ENCODE results near the gene EMP2.

The EMP2 gene

GRCh38 chr16:10581507-10581906, 1.1 kb upstream of the EMP2 start:
- TF ChIP-seq, protein P1, sequence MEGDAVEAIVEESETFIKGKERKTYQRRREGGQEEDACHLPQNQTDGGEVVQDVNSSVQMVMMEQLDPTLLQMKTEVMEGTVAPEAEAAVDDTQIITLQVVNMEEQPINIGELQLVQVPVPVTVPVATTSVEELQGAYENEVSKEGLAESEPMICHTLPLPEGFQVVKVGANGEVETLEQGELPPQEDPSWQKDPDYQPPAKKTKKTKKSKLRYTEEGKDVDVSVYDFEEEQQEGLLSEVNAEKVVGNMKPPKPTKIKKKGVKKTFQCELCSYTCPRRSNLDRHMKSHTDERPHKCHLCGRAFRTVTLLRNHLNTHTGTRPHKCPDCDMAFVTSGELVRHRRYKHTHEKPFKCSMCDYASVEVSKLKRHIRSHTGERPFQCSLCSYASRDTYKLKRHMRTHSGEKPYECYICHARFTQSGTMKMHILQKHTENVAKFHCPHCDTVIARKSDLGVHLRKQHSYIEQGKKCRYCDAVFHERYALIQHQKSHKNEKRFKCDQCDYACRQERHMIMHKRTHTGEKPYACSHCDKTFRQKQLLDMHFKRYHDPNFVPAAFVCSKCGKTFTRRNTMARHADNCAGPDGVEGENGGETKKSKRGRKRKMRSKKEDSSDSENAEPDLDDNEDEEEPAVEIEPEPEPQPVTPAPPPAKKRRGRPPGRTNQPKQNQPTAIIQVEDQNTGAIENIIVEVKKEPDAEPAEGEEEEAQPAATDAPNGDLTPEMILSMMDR (IDR thresholded peaks at IDR 0.05; ENCODE audit: extremely low read depth, missing control alignments) = no peak
- DNase-seq (ENCODE audit: low spot score) = no peak

- TF ChIP-seq, protein P1 (IDR thresholded peaks at IDR 0.05; ENCODE audit: extremely low read depth, missing control alignments) = no peak
- no peak for DNase-seq (ENCODE audit: low spot score)
These were observed 467 bp upstream of the EMP2 start for GRCh38 chr16:10580883-10581247.

DNA sequence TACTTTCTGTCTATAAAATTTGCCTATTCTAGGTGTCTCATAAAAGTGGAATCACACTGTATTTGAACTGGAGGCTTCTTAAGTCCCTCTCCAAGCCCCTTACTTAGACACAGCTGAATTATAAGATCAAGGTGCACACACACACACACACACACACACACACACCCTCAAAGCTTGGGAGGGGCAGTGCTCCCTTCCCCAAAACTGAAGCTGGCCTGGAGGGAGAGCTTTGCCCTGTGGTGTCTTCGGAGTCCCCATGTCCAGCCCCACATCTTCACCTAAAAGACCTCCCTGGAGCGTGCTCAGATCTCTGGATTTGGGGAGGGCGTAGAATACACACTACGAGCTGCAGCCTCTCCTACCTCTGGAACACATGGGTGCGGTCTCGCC, 828 bp downstream of the EMP2 start:
- DNase-seq (ENCODE audit: low spot score) = no peak
- TF ChIP-seq, protein P1 (IDR thresholded peaks at IDR 0.05; ENCODE audit: extremely low read depth, missing control alignments) = no peak

DNA sequence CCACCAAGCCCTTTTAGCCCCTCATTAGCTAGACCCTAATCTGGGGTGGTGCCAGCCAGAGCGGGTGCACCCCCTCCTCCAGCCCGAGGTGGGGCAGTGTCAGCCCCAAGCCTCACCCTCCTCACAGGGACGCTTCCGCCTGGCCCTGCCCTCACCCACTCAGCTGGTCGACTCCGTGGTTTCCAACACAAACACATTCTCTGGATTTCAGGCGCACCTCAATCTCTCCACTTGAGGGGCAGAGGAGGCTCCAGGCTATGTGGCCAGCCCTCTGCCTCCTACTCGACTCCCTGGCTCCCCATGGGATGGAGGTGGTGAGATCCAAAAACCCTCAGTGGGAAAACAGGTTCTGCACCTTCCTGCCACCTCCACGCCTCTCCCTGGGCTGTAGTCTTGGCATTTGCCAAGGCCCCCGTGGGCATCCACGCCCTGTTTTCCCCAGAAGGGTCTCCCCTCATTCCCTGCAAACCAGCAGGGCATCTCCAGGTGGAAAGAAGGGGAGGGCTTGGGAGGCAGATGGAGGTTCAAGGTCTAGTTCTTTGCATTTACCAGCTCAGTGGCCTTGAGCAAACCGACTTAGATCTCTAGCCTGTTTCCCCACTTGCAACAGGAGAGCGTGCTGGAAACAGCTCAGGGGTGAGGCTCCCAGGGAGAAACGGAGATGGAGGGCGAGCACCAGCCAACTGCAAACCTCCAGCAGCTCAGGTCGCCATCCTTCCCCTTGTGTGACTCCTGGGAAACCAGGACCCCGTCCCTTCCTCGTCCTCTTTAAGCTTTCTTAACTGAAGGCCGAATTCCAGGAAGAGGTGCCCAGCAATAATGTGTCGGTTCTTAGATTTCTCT, 1.7 kb downstream of the EMP2 start:
- DNase-seq (ENCODE audit: low spot score) = no peak
- TF ChIP-seq, protein P1 (IDR thresholded peaks at IDR 0.05; ENCODE audit: extremely low read depth, missing control alignments) = no peak

DNA sequence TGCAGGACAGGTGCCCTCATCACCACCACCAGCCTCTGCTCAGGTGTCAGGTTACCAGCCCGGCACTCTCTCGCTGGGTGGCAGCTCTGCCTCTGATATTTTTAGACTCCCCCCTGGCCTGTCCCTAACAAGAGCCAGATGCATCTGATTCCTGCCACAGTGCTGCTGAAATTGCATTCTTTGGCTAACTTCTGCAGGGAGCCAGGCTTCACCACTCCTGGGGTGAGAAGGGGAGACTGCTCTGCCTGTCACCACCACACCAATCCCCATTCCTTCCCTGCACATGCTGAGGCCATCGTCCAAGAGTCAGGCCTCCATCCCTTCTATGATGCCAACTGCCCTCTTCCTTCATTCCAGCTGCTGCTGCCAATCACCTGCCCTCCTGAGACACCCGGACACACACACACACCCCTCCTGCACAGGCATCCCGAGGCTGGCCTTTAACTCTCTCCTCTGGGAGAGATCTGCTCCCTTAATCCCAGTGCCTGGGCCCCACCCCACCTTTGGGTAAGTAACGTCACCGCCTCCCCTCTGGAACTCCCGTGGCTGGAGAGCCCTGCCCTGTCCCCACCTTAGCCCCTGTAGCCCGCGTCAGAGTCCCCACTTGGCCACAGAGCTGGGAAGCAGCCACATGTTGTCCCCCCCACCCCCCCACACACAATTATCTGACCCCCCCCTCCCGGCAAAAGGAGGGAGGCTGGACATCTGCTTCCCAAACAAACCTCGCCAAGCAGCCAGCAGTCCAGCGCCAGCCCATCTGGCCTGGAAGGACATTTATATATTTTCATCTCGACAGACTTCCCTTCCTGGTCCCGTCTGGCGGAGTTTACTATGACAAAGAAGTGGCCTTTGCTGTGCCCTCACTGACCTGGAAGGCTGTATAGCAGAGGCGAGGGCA, 2.8 kb downstream of the EMP2 start:
- TF ChIP-seq, protein P1 (IDR thresholded peaks at IDR 0.05; ENCODE audit: extremely low read depth, missing control alignments) = no peak
- DNase-seq (ENCODE audit: low spot score) = no peak

DNA sequence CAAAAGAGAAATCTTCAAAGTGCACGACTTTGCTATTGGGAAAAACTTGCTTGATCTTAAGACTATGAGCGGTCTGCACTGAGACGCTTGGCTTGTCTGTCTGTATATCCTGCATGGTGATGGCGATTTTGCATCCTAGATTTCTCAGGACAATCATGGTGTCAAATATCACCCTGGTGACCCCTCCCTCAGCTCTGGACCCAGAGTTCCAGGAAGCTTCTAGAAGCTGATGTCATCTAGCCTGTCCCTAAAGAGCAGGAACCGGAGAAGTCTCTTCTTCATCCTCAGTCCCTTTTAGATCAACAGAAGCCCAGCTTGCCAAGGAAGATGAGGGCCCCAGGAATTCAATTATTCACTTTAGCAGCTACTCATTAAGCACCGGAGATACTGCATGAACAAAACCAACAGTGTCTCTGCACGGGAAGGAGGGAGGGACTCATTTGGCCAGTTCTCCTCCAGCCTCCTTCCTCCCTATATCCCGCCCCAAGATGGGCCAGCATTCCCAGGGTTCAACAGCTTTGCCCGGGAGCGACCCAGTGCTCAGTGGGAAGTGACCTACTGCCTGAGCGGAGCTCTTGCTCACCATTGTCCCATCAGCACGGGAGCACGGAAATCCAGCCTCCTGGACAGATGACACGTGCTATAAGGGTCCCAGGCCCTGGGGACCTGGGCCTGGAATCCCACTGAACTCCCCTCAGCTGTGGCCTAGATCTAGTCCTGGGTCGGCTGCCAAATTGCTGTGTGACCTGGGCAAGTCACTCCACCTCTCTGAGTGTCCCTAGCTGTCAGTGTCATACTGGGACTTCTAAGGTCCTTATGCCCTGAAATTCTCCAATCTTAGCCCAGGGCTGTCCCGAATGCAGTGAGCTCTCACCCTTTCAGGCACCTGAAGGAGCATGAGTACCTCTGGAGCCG, 3.8 kb downstream of the EMP2 start:
- TF ChIP-seq, protein P1 (IDR thresholded peaks at IDR 0.05; ENCODE audit: extremely low read depth, missing control alignments) = no peak
- no peak for DNase-seq (ENCODE audit: low spot score)

All from GM20000 (cell line).